Liver (tissue), 3 donors: ENCODE data around the gene DHX35.

Experiments
- HNF4A ChIP-seq, 2 donors: conservative IDR thresholded peaks; 2 replicates each; pipeline ENCODE4 v1.6.1; 2016; ENCODE audit warnings: antibody characterized with exemption in 2 of 2, mild to moderate bottlenecking in 2 of 2
- YY1 ChIP-seq: IDR thresholded peaks from 2 replicates; pipeline ENCODE4 v1.6.1; 2016; ENCODE audit warnings: antibody characterized with exemption, mild to moderate bottlenecking
- TF ChIP-seq, protein P1 (sequence below): IDR thresholded peaks from 2 replicates; pipeline ENCODE4 v1.6.1; 2016; ENCODE audit warnings: antibody characterized with exemption, mild to moderate bottlenecking
- TF ChIP-seq, protein P2 (sequence below): fragments of 150-350 bp; IDR thresholded peaks from 2 replicates; pipeline ENCODE4 v1.5.1; 2017; ENCODE audit warnings: improper control_type of control experiment, low read depth, low read length; ENCODE audit not compliant: missing input control
- donor health status: healthy.
- donor health status: healthy.

DNA sequence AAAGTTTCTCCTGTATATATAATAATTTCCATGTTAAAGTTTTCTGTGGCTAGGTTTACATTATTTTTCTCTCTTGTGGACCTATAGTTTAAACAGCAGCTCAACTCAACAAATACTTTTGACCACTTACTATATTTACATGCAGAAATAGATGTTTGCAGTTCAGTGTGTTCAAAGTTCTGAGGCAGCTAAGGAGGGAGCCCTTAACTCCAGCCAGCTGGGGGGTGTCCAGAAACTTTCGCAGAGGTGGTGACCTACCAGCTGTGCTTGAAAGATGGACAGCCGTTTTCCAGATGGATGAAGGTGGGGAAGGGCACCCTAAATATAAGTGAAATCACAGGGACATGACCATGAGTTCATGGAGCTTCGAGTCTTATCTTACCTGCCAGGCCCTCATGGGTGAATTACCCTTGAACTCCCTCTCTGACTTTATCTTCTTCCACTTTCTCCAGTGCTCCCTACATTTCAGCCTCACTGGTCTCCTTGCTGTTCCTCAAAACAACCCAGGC lies 33.4 kb downstream of the DHX35 start:
- TF ChIP-seq, protein P1, sequence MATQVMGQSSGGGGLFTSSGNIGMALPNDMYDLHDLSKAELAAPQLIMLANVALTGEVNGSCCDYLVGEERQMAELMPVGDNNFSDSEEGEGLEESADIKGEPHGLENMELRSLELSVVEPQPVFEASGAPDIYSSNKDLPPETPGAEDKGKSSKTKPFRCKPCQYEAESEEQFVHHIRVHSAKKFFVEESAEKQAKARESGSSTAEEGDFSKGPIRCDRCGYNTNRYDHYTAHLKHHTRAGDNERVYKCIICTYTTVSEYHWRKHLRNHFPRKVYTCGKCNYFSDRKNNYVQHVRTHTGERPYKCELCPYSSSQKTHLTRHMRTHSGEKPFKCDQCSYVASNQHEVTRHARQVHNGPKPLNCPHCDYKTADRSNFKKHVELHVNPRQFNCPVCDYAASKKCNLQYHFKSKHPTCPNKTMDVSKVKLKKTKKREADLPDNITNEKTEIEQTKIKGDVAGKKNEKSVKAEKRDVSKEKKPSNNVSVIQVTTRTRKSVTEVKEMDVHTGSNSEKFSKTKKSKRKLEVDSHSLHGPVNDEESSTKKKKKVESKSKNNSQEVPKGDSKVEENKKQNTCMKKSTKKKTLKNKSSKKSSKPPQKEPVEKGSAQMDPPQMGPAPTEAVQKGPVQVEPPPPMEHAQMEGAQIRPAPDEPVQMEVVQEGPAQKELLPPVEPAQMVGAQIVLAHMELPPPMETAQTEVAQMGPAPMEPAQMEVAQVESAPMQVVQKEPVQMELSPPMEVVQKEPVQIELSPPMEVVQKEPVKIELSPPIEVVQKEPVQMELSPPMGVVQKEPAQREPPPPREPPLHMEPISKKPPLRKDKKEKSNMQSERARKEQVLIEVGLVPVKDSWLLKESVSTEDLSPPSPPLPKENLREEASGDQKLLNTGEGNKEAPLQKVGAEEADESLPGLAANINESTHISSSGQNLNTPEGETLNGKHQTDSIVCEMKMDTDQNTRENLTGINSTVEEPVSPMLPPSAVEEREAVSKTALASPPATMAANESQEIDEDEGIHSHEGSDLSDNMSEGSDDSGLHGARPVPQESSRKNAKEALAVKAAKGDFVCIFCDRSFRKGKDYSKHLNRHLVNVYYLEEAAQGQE: no peak
- TF ChIP-seq, protein P2, sequence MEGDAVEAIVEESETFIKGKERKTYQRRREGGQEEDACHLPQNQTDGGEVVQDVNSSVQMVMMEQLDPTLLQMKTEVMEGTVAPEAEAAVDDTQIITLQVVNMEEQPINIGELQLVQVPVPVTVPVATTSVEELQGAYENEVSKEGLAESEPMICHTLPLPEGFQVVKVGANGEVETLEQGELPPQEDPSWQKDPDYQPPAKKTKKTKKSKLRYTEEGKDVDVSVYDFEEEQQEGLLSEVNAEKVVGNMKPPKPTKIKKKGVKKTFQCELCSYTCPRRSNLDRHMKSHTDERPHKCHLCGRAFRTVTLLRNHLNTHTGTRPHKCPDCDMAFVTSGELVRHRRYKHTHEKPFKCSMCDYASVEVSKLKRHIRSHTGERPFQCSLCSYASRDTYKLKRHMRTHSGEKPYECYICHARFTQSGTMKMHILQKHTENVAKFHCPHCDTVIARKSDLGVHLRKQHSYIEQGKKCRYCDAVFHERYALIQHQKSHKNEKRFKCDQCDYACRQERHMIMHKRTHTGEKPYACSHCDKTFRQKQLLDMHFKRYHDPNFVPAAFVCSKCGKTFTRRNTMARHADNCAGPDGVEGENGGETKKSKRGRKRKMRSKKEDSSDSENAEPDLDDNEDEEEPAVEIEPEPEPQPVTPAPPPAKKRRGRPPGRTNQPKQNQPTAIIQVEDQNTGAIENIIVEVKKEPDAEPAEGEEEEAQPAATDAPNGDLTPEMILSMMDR: no peak
- TF ChIP-seq YY1: no peak
- TF ChIP-seq HNF4A (conservative IDR thresholded peaks at IDR 0.05): no peak
